ENCODE results near the gene MPDU1. TPM values are rescaled to one million over a fixed set of nuclear protein-coding genes. Genes with fewer than 3 reads are reported as not detected.

Gene MPDU1
- total and polyA plus RNA-seq, 8 donors = 77.8 to 96.1 (median 85.5) TPM

- intact Hi-C loops (cut with DNase I) = no loop called here
- TF ChIP-seq CTCF (IDR thresholded peaks at IDR 0.05) = no peak
- DNase-seq = no peak
These were observed 42.5 kb upstream of the MPDU1 start for GRCh38 chr17:7541074-7541621.

DNA sequence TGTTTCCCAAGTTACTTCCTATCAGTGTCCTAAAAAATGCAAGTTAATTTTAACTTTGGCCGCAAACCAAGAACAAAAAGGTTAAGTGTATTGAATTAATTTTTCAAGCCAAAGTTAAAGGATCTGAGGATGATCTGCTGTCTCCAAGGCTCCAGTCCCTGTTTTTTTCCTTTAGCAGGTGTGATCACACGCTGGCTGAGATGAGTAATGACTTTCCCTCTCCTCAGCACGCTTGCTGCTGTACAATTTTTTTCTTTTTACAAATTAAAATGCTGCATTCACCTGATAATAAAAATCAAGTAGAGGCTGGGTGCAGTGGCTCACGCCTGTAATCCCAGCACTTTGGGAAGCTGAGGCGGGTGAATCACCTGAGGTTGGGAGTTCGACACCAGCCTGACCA lies 38.7 kb upstream of the MPDU1 start:
- no peak for DNase-seq
- TF ChIP-seq CTCF (IDR thresholded peaks at IDR 0.05) = no peak
- H3K4me1 ChIP-seq = peaks cover 6 to 15% of the 10 kb centered on the region in 2 donors
- no peak overlapping the region for H3K27ac ChIP-seq
- H3K4me3 ChIP-seq = no peak overlapping the region
- H3K27me3 ChIP-seq = no peaks in the 10 kb centered on the region
- no peaks in the 10 kb centered on the region for H3K36me3 ChIP-seq
- no peaks in the 10 kb centered on the region for H3K9me3 ChIP-seq
- intact Hi-C loops (cut with DNase I) = no loop called here
- no peak for ATAC-seq

More at GRCh38 chr17:7541074-7541621, 42.5 kb upstream of the MPDU1 start:
- Histone ChIP-seq H3K27me3 (no peaks in the 10 kb centered on the region), H3K27ac (no peak overlapping the region), H3K4me3 (no peak overlapping the region), H3K36me3 (no peaks in the 10 kb centered on the region), H3K4me1 (no peaks in the 10 kb centered on the region), H3K9me3 (peaks cover 0 to 13% of the 10 kb centered on the region in 2 donors)
- ATAC-seq = no peak

DNA sequence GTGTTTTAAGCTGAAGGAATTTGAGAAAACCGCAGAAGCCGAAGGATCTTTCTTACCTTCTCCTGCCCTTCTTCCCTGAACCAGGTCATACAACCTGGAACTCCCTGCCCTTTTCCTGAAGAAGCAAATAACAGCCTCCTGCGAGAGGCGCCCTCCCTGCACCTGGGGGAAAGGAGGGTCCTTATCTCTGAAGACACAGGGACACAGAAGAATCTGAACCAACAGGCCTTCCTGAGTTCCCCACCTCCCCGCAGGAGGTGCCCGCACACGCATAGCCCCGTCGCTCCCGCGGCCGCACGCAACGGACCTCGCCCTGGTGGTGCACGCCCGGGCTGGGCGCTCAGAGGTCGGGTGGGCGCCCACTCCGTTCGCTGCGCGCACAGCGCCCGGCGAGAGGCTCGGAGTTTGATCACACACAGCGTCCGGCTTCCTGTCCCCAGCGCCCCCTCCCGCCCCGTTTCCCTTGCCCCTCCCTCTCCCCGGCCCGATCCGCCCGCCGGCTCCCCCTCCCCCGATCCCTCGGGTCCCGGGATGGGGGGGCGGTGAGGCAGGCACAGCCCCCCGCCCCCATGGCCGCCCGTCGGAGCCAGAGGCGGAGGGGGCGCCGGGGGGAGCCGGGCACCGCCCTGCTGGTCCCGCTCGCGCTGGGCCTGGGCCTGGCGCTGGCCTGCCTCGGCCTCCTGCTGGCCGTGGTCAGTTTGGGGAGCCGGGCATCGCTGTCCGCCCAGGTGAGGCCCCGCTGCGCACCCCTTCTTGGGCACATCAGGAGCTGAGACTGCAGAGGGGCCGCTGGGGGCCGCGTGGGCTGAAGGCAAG lies 34.9 kb upstream of the MPDU1 start, which contains the start of gene TNFSF12:
Gene TNFSF12 (plus strand): TSS at position 474 of the 816 bp plus-strand sequence. CDS start 96 bp downstream, at position 570.
- peak within 1 kb of the TSS; percentile 55 to 78 for H3K4me3 ChIP-seq
- H3K36me3 ChIP-seq = peaks cover 0 to 7% of the 10 kb centered on the region in 2 donors
- peak; percentile 19 to 89 (median 70) for DNase-seq
- peak; percentile 5 to 16 for TF ChIP-seq CTCF (IDR thresholded peaks at IDR 0.05)
- H3K4me1 ChIP-seq = peaks cover 6 to 51% of the 10 kb centered on the region in 2 donors
- H3K27ac ChIP-seq = peak within 1 kb of the TSS; percentile 86
- peak; percentile 85 for ATAC-seq
- intact Hi-C loops (cut with DNase I) = no loop called here
- H3K27me3 ChIP-seq = no peaks in the 10 kb centered on the region
- H3K9me3 ChIP-seq = no peaks in the 10 kb centered on the region

- Histone ChIP-seq H3K9me3 (no peaks in the 10 kb centered on the region), H3K36me3 (peaks cover 0 to 7% of the 10 kb centered on the region in 2 donors), H3K4me3 (peak overlapping the region; percentile 55 to 78), H3K4me1 (peaks cover 6 to 55% of the 10 kb centered on the region in 2 donors), H3K27ac (peak overlapping the region; percentile 86), H3K27me3 (no peaks in the 10 kb centered on the region)
- intact Hi-C loops (cut with DNase I) = no loop called here
- DNase-seq (peak in 1 of 4 donors; percentile 44), ATAC-seq (peak; percentile 72)
- TF ChIP-seq CTCF (IDR thresholded peaks at IDR 0.05) = no peak
These were observed 34.1 kb upstream of the MPDU1 start for GRCh38 chr17:7549401-7550055.

DNA sequence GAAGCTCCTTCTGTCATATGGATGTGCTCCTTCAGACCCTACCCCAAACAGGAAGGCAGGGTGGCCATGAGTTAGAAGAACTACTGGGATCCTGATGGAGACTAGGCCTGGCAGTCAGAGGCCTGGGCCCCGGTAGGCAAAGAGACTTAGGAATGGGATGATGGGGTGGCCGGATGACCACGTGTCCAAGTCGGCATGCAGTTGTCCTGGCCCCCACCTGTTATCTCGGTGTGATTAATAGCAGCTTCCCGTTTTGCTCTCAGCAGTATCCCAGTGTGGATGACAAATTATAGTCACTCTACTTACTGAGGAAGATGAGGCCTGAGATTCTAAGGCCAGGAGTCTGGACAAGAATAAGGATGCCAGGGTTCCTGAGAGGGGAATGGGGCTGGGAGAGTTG lies 33.3 kb upstream of the MPDU1 start:
- Histone ChIP-seq H3K27ac (peak overlapping the region in 1 of 2 donors; percentile 86), H3K36me3 (peaks cover 0 to 7% of the 10 kb centered on the region in 2 donors), H3K27me3 (no peaks in the 10 kb centered on the region), H3K4me1 (peaks cover 6 to 57% of the 10 kb centered on the region in 2 donors), H3K9me3 (no peaks in the 10 kb centered on the region), H3K4me3 (peak overlapping the region in 1 of 2 donors; percentile 78)
- TF ChIP-seq CTCF (IDR thresholded peaks at IDR 0.05) = no peak
- no peak for DNase-seq
- ATAC-seq = no peak
- intact Hi-C loops (cut with DNase I) = no loop called here
